GM23338 (cell line): ENCODE data around the gene ADIRF. TPM values are rescaled to one million over a fixed set of nuclear protein-coding genes. Genes with fewer than 3 reads are reported as not detected.

Experiments used
- ATAC-seq: fragments of 200-7000 bp; cut with Tn5 transposase; 3 replicates; pipeline ENCODE4 v1.9.1; 2020
- DNase-seq: peaks from one replicate; pipeline ENCODE4 v3.0.0-alpha.2; 2015; ENCODE audit warnings: low spot score
- H2AFZ ChIP-seq: fragments of 200-600 bp; sonication (generic); 2 replicates; pipeline ENCODE4 v1.8.0; 2016; ENCODE audit warnings: antibody characterized with exemption, mild to moderate bottlenecking, moderate library complexity
- H3F3A ChIP-seq: fragments of 200-600 bp; sonication (generic); replicated peaks from 2 replicates; pipeline ENCODE4 v1.8.0; 2017; ENCODE audit warnings: antibody characterized with exemption, mixed run types, low read depth
- H3K27ac ChIP-seq: fragments of 200-600 bp; sonication (generic); 2 replicates; pipeline ENCODE4 v1.6.1; 2016; ENCODE audit warnings: low read depth
- H3K27me3 ChIP-seq: fragments of 200-600 bp; sonication (generic); 2 replicates; pipeline ENCODE4 v1.8.0; 2016; ENCODE audit warnings: mild to moderate bottlenecking, mixed run types, moderate library complexity; ENCODE audit not compliant: insufficient read depth
- H3K36me3 ChIP-seq: fragments of 200-600 bp; sonication (generic); 2 replicates; pipeline ENCODE4 v1.8.0; 2016; ENCODE audit warnings: mild to moderate bottlenecking; ENCODE audit not compliant: insufficient read depth
- H3K4me1 ChIP-seq: fragments of 200-600 bp; sonication (generic); 2 replicates; pipeline ENCODE4 v1.8.0; 2016; ENCODE audit warnings: mild to moderate bottlenecking, moderate library complexity; ENCODE audit not compliant: insufficient read depth
- H3K4me2 ChIP-seq: fragments of 200-600 bp; sonication (generic); 2 replicates; pipeline ENCODE4 v1.7.1; 2017; ENCODE audit warnings: mixed run types
- H3K4me3 ChIP-seq: fragments of 200-600 bp; sonication (generic); 2 replicates; pipeline ENCODE4 v1.6.1; 2016; ENCODE audit warnings: mixed run types
- H3K79me2 ChIP-seq: fragments of 200-600 bp; sonication (generic); replicated peaks from 2 replicates; pipeline ENCODE4 v1.8.0; 2017; ENCODE audit warnings: mild to moderate bottlenecking; ENCODE audit not compliant: insufficient read depth
- H3K9me2 ChIP-seq: fragments of 200-600 bp; sonication (generic); 2 replicates; pipeline ENCODE4 v1.8.0; 2017; ENCODE audit not compliant: insufficient read depth
- H4K20me1 ChIP-seq: fragments of 200-600 bp; sonication (generic); replicated peaks from 2 replicates; pipeline ENCODE4 v1.8.0; 2017; ENCODE audit warnings: mild to moderate bottlenecking; ENCODE audit not compliant: insufficient read depth
- H3K27ac Mint-ChIP-seq: 2 replicates; pipeline ENCODE4 v1.8.0; 2020; ENCODE audit warnings: inconsistent platforms, mild to moderate bottlenecking, moderate library complexity, mixed read lengths
- H3K27me3 Mint-ChIP-seq: 3 replicates; pipeline ENCODE4 v1.8.0; 2022; ENCODE audit warnings: low read depth, mild to moderate bottlenecking, moderate library complexity, mixed read lengths, inconsistent platforms; ENCODE audit not compliant: insufficient read depth, poor library complexity
- H3K36me3 Mint-ChIP-seq: 3 replicates; pipeline ENCODE4 v1.8.0; 2021; ENCODE audit warnings: low read depth, mild to moderate bottlenecking, inconsistent platforms, moderate library complexity, mixed read lengths
- H3K4me1 Mint-ChIP-seq: 3 replicates; pipeline ENCODE4 v1.8.0; 2020; ENCODE audit warnings: mild to moderate bottlenecking, inconsistent platforms, mixed read lengths
- H3K4me3 Mint-ChIP-seq: 3 replicates; pipeline ENCODE4 v1.8.0; 2021; ENCODE audit warnings: moderate library complexity, mild to moderate bottlenecking, inconsistent platforms, mixed read lengths
- H3K9me3 Mint-ChIP-seq: 3 replicates; pipeline ENCODE4 v1.8.0; 2020; ENCODE audit warnings: moderate library complexity, mild to moderate bottlenecking, inconsistent platforms, mixed read lengths
- ETS1 ChIP-seq: IDR thresholded peaks from 2 replicates; pipeline ENCODE4 v1.6.1; 2016; ENCODE audit warnings: antibody characterized with exemption
- EZH2 ChIP-seq: fragments of 200-600 bp; sonication (generic); IDR thresholded peaks from one replicate; pipeline ENCODE4 v1.8.0; 2017; ENCODE audit warnings: antibody characterized with exemption, mild to moderate bottlenecking, low read depth; ENCODE audit not compliant: unreplicated experiment
- EZH2phosphoT487 ChIP-seq: fragments of 200-600 bp; sonication (generic); IDR thresholded peaks from one replicate; pipeline ENCODE4 v1.8.1; 2018; ENCODE audit warnings: antibody characterized with exemption; ENCODE audit not compliant: unreplicated experiment
- REST ChIP-seq: IDR thresholded peaks from one replicate; pipeline ENCODE4 v1.6.1; 2018; ENCODE audit warnings: antibody characterized with exemption; ENCODE audit not compliant: unreplicated experiment
- ZNF114 ChIP-seq: fragments of 250-450 bp; sonication (Bioruptor Pico); IDR thresholded peaks from 2 replicates; pipeline ENCODE4 v1.5.0; 2020; ENCODE audit warnings: mild to moderate bottlenecking, moderate library complexity
- ZNF462 ChIP-seq: fragments of 250-450 bp; sonication (Bioruptor Pico); IDR thresholded peaks from 2 replicates; pipeline ENCODE4 v1.5.0; 2020; ENCODE audit warnings: mild to moderate bottlenecking, moderate library complexity
- polyA plus RNA-seq: library from polyadenylated mRNA; unstranded; fragments of >200 nt; fragmentation: Nextera tagmentation; extraction: Ambion mirVana; gene quantifications from 2 replicates; pipeline ENCODE4 v1.2.1, GENCODE V29; 2016
- total RNA-seq: library from RNA; depleted of rRNA; stranded (reverse); fragments of >200 nt; shearing (Covaris generic); gene quantifications from 2 replicates; pipeline ENCODE4 v1.2.3, GENCODE V29; 2014

Gene ADIRF
- total and polyA plus RNA-seq, 2 experiments from 2014 or later = 1.7 TPM; not detected in 1

- TF ChIP-seq EZH2phosphoT487 (no peak), REST (no peak), EZH2 (no peak), ZNF114 (CRISPR knock-in tag) (no peak)
These were observed 27.6 kb upstream of the ADIRF start (continued) for GRCh38 chr10:86940677-86941076.

- Mint-ChIP-seq H3K9me3 (no peaks in the 10 kb centered on the region), H3K27ac (no peak overlapping the region), H3K36me3 (no peaks in the 10 kb centered on the region), H3K4me1 (peaks cover 9% of the 10 kb centered on the region), H3K27me3 (peaks cover 39% of the 10 kb centered on the region), H3K4me3 (no peak overlapping the region)
- Histone ChIP-seq H3K4me2 (no peak overlapping the region), H3F3A (no peaks in the 10 kb centered on the region), H3K36me3 (no peaks in the 10 kb centered on the region), H3K27ac (no peak overlapping the region), H3K79me2 (no peaks in the 10 kb centered on the region), H3K9me2 (no peaks in the 10 kb centered on the region), H3K27me3 (peaks cover 8% of the 10 kb centered on the region; the same call in 1 of the 2 replicates), H3K4me1 (peaks cover 6% of the 10 kb centered on the region; the same call in 1 of the 2 replicates), H4K20me1 (no peaks in the 10 kb centered on the region), H2AFZ (no peak overlapping the region), H3K4me3 (no peak overlapping the region)
- DNase-seq = no peak
- ATAC-seq = no peak
- TF ChIP-seq ETS1 = no peak
- TF ChIP-seq ZNF462 (CRISPR knock-in tag) = no peak
These were observed 26.9 kb upstream of the ADIRF start for GRCh38 chr10:86941426-86941825.
